ENCODE measurements around the gene PEMT.

- TF ChIP-seq CHD4 (IDR thresholded peaks at IDR 0.05; ENCODE audit: borderline replicate concordance) (no peak), MAX (IDR thresholded peaks at IDR 0.05) (no peak), CTCF (IDR thresholded peaks at IDR 0.05) (no peak), RFX5 (IDR thresholded peaks at IDR 0.05) (no peak), CBX8 (IDR thresholded peaks at IDR 0.05) (no peak), MAFK (IDR thresholded peaks at IDR 0.05; ENCODE audit: partially characterized antibody) (no peak), POLR2A (IDR thresholded peaks at IDR 0.05; ENCODE audit: low read length) (no peak), POLR2AphosphoS2 (conservative IDR thresholded peaks at IDR 0.05; ENCODE audit: low read length) (no peak), NR3C1 (IDR thresholded peaks at IDR 0.05) (no peak), RAD21 (conservative IDR thresholded peaks at IDR 0.05 in 1 of 2, IDR thresholded peaks at IDR 0.05 in 1 of 2) (no peak)
These were observed 10.0 kb downstream of the PEMT start for GRCh38 chr17:17581509-17581908.
